Measurements from ENCODE around the gene APOBEC2.

The APOBEC2 gene

DNA sequence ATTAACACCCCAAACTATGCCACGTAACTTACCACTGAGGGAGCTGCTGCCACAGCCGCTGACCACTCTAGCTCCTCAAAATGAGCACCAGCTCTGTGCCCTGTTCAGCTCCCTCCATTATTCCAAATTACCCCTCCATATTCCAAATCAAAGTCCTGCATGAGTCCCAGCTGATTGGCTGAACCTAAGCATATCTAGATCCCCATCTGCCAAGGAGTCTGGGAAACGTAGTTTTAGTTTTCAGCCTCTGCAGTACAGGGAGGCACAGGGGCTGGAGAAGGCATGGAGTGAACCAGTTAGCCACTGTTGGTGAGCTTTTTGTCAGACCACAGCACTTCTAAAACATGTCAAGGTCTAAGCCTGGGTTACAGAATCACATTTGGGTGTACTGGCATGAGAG, 29.9 kb upstream of the APOBEC2 start:
- no peak for DNase-seq (ENCODE audit: low read depth, low spot score)
- TF ChIP-seq, protein P1, sequence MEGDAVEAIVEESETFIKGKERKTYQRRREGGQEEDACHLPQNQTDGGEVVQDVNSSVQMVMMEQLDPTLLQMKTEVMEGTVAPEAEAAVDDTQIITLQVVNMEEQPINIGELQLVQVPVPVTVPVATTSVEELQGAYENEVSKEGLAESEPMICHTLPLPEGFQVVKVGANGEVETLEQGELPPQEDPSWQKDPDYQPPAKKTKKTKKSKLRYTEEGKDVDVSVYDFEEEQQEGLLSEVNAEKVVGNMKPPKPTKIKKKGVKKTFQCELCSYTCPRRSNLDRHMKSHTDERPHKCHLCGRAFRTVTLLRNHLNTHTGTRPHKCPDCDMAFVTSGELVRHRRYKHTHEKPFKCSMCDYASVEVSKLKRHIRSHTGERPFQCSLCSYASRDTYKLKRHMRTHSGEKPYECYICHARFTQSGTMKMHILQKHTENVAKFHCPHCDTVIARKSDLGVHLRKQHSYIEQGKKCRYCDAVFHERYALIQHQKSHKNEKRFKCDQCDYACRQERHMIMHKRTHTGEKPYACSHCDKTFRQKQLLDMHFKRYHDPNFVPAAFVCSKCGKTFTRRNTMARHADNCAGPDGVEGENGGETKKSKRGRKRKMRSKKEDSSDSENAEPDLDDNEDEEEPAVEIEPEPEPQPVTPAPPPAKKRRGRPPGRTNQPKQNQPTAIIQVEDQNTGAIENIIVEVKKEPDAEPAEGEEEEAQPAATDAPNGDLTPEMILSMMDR (IDR thresholded peaks at IDR 0.05; ENCODE audit: insufficient read depth, low read length, missing control alignments) = no peak
- CTCF ChIA-PET = interaction anchor here (0.8 to 15.7 kb wide), 9 partner anchors 10 to 333 kb away, joined by 3 to 389 read pairs (median 4); no protein-coding TSS in a partner anchor
- H3K4me3 ChIP-seq (ENCODE audit: low read depth, low read length) = no peak overlapping the region
- POLR2A ChIA-PET = no interaction called here

DNA sequence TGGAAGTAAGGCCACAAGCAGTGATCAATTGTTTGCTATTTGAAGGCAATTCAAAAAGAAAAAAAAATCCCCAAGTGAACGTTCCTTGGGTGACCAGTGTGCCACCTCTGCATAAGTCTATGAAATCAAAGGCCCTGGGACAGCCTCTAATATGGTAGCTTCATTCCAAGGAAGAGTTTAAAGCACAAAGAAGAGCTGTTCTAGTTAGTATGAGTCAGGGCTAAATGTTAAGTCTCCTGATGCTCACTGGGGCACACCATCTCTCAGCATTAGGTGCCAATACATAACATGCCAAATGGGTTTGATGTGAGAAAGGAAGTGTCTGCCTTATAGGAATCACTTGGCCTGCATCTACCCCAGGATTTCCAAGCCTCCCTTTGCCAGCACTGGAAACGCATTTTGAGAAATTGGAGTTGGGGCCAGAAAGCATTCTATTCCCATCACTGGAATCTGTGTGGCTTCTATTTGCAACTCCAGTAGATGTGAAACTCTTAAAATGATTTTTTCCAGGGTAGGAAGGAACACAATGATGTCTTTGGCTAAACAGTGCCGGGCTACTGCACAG, 27.0 kb upstream of the APOBEC2 start:
- DNase-seq (ENCODE audit: low read depth, low spot score) = no peak
- H3K4me3 ChIP-seq (ENCODE audit: low read depth, low read length) = no peak overlapping the region
- POLR2A ChIA-PET = no interaction called here
- TF ChIP-seq, protein P1 (IDR thresholded peaks at IDR 0.05; ENCODE audit: insufficient read depth, low read length, missing control alignments) = no peak
- CTCF ChIA-PET = interaction anchor here (0.7 to 15.7 kb wide), 21 partner anchors 8 to 474 kb away, joined by 3 to 389 read pairs (median 11); partner anchors contain the start of genes NFYA, TSPO2 and UNC5CL

- CTCF ChIA-PET = interaction anchor here (0.6 to 15.7 kb wide), 45 partner anchors 9 to 617 kb away, joined by 3 to 389 read pairs (median 7); partner anchors contain the start of genes TSPO2 and UNC5CL
- TF ChIP-seq, protein P1 (IDR thresholded peaks at IDR 0.05; ENCODE audit: insufficient read depth, low read length, missing control alignments) = no peak
- H3K4me3 ChIP-seq (ENCODE audit: low read depth, low read length) = peak overlapping the region; percentile 57
- POLR2A ChIA-PET = no interaction called here
- no peak for DNase-seq (ENCODE audit: low read depth, low spot score)
Observed at GRCh38 chr6:41027241-41027640, 25.8 kb upstream of the APOBEC2 start.

GRCh38 chr6:41027799-41028560, 25.0 kb upstream of the APOBEC2 start:
- POLR2A ChIA-PET = interaction anchor here (0.7 kb wide), 1 partner anchor 1984 kb away, joined by 3 read pairs; no protein-coding TSS in a partner anchor
- DNase-seq (ENCODE audit: low read depth, low spot score) = no peak
- peak overlapping the region; percentile 57 for H3K4me3 ChIP-seq (ENCODE audit: low read depth, low read length)
- CTCF ChIA-PET = interaction anchor here (0.6 to 15.7 kb wide), 61 partner anchors 9 to 1666 kb away, joined by 3 to 389 read pairs (median 5); partner anchors contain the start of genes TSPO2 and UNC5CL
- TF ChIP-seq, protein P1 (IDR thresholded peaks at IDR 0.05; ENCODE audit: insufficient read depth, low read length, missing control alignments) = peak; percentile 98

DNA sequence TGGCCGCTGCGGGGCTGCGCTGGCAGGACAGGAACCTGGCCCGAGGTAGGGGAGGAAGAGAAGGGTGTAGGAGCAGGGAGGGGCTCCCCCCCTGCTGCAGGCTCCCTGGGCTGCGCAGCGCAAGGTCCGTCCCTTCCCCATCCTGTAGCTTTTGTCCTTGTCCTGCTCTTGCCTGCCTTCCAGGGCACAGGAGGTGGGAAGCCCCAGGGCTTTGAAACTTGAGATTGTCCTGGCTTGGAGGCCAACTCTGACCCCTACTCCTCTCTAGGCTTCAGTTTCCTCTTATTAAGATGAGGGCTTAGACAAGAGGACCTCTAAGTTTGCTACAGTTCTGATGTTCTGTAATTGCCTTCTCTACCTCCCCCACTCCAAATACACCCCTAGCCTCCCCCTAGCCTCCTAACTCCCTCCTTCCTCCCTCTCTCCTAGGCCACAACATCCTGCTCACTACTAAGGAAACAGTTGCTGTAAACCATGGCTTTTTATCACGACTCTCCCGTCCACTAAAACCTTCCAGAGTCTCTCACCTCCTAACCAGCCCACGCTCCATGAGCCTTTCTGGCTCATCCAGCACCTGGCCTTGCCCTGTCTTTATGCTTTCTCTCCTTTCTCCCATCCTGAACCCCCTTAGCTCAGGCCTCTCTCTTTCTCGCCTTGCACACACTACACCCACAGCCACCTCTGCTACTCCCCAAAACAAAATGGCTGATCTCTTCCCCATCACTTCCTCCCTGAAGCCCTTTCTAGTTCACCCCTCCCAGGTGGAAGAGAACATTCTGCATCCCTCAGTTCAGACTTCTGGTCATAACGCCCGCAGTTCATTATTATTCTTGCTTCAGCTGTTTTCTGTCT, 24.2 kb upstream of the APOBEC2 start:
- no peak for DNase-seq (ENCODE audit: low read depth, low spot score)
- ChIA-PET POLR2A (interaction anchor here (0.7 kb wide), 1 partner anchor 1985 kb away, joined by 3 read pairs; no protein-coding TSS in a partner anchor), CTCF (interaction anchor here (0.6 to 15.7 kb wide), 49 partner anchors 8 to 1667 kb away, joined by 3 to 389 read pairs (median 6); partner anchors contain the start of genes TSPO2 and UNC5CL)
- TF ChIP-seq, protein P1 (IDR thresholded peaks at IDR 0.05; ENCODE audit: insufficient read depth, low read length, missing control alignments) = no peak
- H3K4me3 ChIP-seq (ENCODE audit: low read depth, low read length) = peak overlapping the region; percentile 57
